Trophoblast cell (in vitro differentiated cells and primary cell): ENCODE measurements around the gene DHX35.

Experiments
- DNase-seq, 2 donors: peaks; one replicate each; pipeline ENCODE4 v3.0.0-alpha.2; 2016
- H2AFZ ChIP-seq: 2 replicates; pipeline ENCODE4 v1.6.1; 2013; ENCODE audit warnings: low read length, moderate library complexity, mild to moderate bottlenecking; ENCODE audit not compliant: insufficient read depth, poor library complexity
- H2AK5ac ChIP-seq: 2 replicates; pipeline ENCODE4 v1.6.1; 2013; ENCODE audit warnings: mild to moderate bottlenecking, low read length
- H2BK120ac ChIP-seq: 2 replicates; pipeline ENCODE4 v1.6.1; 2013; ENCODE audit warnings: low read length, mild to moderate bottlenecking, moderate library complexity; ENCODE audit not compliant: insufficient read depth, poor library complexity
- H2BK12ac ChIP-seq: 2 replicates; pipeline ENCODE4 v1.6.1; 2013; ENCODE audit warnings: mild to moderate bottlenecking, low read length, moderate library complexity
- H2BK5ac ChIP-seq: 2 replicates; pipeline ENCODE4 v1.6.1; 2013; ENCODE audit warnings: low read length, low read depth, moderate library complexity, mild to moderate bottlenecking; ENCODE audit not compliant: poor library complexity
- H3K14ac ChIP-seq: 2 replicates; pipeline ENCODE4 v1.6.1; 2013; ENCODE audit warnings: mild to moderate bottlenecking, low read length
- H3K18ac ChIP-seq: 2 replicates; pipeline ENCODE4 v1.6.1; 2013; ENCODE audit warnings: mild to moderate bottlenecking, low read length
- H3K23ac ChIP-seq: 2 replicates; pipeline ENCODE4 v1.6.1; 2013; ENCODE audit warnings: low read length
- H3K27ac ChIP-seq: 2 replicates; pipeline ENCODE4 v1.5.1; 2013; ENCODE audit warnings: low read depth, mild to moderate bottlenecking, inconsistent platforms, low read length, moderate library complexity
- H3K27me3 ChIP-seq: 2 replicates; pipeline ENCODE4 v1.6.1; 2013; ENCODE audit warnings: inconsistent platforms, mild to moderate bottlenecking, low read length, moderate library complexity; ENCODE audit not compliant: insufficient read depth
- H3K36me3 ChIP-seq, 2 experiments: 1 replicate in 1 of 2; 2 replicates in 1 of 2; pipeline ENCODE4 v1.6.1; 2013; ENCODE audit warnings: low read length in 2 of 2, mild to moderate bottlenecking in 2 of 2, moderate library complexity in 1 of 2; ENCODE audit not compliant: insufficient read depth in 2 of 2, control insufficient read depth in 1 of 2
- H3K4ac ChIP-seq: 2 replicates; pipeline ENCODE4 v1.6.1; 2013; ENCODE audit warnings: low read depth, mild to moderate bottlenecking, low read length, moderate library complexity
- H3K4me1 ChIP-seq, 2 experiments: 1 replicate in 1 of 2; 2 replicates in 1 of 2; pipeline ENCODE4 v1.6.1; 2013; ENCODE audit warnings: low read length in 2 of 2, mild to moderate bottlenecking in 2 of 2, moderate library complexity in 1 of 2; ENCODE audit not compliant: insufficient read depth in 2 of 2, control insufficient read depth in 1 of 2
- H3K4me2 ChIP-seq: 2 replicates; pipeline ENCODE4 v1.6.1; 2013; ENCODE audit warnings: inconsistent platforms, mild to moderate bottlenecking, low read length, moderate library complexity
- H3K4me3 ChIP-seq: 2 replicates; pipeline ENCODE4 v1.5.1; 2013; ENCODE audit warnings: mild to moderate bottlenecking, low read depth, low read length, inconsistent platforms
- H3K79me1 ChIP-seq: one replicate; pipeline ENCODE4 v1.6.1; 2013; ENCODE audit warnings: low read length
- H3K79me2 ChIP-seq: 2 replicates; pipeline ENCODE4 v1.6.1; 2013; ENCODE audit warnings: low read length, mild to moderate bottlenecking; ENCODE audit not compliant: control insufficient read depth, insufficient read depth, poor library complexity
- H3K9ac ChIP-seq: 2 replicates; pipeline ENCODE4 v1.6.1; 2013; ENCODE audit warnings: mild to moderate bottlenecking, low read length
- H3K9me3 ChIP-seq: 2 replicates; pipeline ENCODE4 v1.6.1; 2013; ENCODE audit warnings: low read depth, mild to moderate bottlenecking, control low read depth, inconsistent platforms, low read length; ENCODE audit not compliant: insufficient read depth
- H4K12ac ChIP-seq: 2 replicates; pipeline ENCODE4 v1.6.1; 2013; ENCODE audit warnings: low read depth, mild to moderate bottlenecking, low read length, moderate library complexity
- H4K8ac ChIP-seq: 2 replicates; pipeline ENCODE4 v1.6.1; 2013; ENCODE audit warnings: low read depth, mild to moderate bottlenecking, low read length, moderate library complexity
- H4K91ac ChIP-seq: one replicate; pipeline ENCODE4 v1.6.1; 2013; ENCODE audit warnings: low read depth, mild to moderate bottlenecking, low read length, moderate library complexity
- WGBS: extraction: QIAGEN DNeasy Blood & Tissue Kit; methylation state at CpG from one replicate; pipeline ENCODE4 v1.1.7; 2013; ENCODE audit warnings: missing lambda C conversion rate; ENCODE audit not compliant: insufficient read length, insufficient coverage; ENCODE audit errors: extremely low coverage; 5-methylcytosine and 5-hydroxymethylcytosine counted together

The DHX35 gene

DNA sequence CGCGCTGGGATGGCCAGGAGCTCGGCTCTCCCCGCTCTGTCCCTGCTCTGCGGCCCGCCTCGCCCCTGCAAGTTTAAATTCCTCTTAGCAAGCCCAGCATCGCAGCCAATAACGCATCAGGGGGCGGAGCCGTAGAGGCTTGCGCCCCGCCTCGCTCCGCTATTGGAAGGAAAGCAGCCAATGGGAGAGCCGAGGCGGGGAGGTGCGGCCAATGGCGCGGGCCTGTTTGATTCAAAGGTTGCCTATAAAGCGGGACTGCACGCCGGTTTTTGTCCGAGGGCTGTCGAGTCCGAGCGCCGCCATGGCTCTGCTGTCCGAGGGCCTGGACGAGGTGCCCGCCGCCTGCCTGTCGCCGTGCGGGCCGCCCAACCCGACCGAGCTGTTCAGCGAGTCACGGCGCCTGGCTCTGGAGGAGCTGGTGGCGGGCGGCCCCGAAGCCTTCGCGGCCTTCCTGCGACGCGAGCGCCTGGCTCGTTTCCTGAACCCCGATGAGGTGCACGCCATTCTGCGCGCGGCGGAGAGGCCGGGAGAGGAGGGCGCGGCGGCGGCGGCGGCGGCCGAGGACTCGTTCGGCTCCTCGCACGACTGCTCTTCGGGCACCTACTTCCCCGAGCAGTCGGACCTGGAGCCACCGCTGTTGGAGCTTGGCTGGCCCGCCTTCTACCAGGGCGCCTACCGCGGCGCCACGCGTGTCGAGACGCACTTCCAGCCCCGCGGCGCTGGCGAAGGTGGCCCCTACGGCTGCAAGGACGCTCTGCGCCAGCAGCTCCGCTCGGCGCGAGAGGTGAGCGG is 35.8 kb upstream of the DHX35 start, which contains the start of gene FAM83D:
TSS of gene FAM83D (plus strand) at position 276 of the 792 bp plus-strand sequence. CDS start at position 302, 26 bp downstream.
- Histone ChIP-seq H2BK12ac (no peak within 1 kb of the TSS), H3K14ac (peak within 1 kb of the TSS; percentile 52), H2BK5ac (peak within 1 kb of the TSS; percentile 2), H2AFZ (peak within 1 kb of the TSS; percentile 58), H3K4me1 (peaks cover 7 to 17% of the 10 kb centered on the region in 2 experiments), H3K23ac (no peak within 1 kb of the TSS), H3K9ac (peak within 1 kb of the TSS; percentile 90), H3K27me3 (no peaks in the 10 kb centered on the region), H3K27ac (no peak within 1 kb of the TSS), H3K18ac (peak within 1 kb of the TSS; percentile 92), H4K91ac (peak within 1 kb of the TSS; percentile 76), H3K36me3 (peaks cover 0 to 3% of the 10 kb centered on the region in 2 experiments), H2AK5ac (no peak within 1 kb of the TSS), H2BK120ac (peak within 1 kb of the TSS; percentile 8), H3K4me3 (peak within 1 kb of the TSS; percentile 95), H4K8ac (peak within 1 kb of the TSS; percentile 55), H3K9me3 (no peaks in the 10 kb centered on the region), H3K79me1 (peaks cover 6% of the 10 kb centered on the region), H3K4ac (peak within 1 kb of the TSS; percentile 96), H3K79me2 (peaks cover 16% of the 10 kb centered on the region), H3K4me2 (peak within 1 kb of the TSS; percentile 99), H4K12ac (peak within 1 kb of the TSS; percentile 2)
- DNase-seq = peak; percentile 95 to 98
- no CpG with 5 or more reads among the region's 95 CpGs for WGBS

DNA sequence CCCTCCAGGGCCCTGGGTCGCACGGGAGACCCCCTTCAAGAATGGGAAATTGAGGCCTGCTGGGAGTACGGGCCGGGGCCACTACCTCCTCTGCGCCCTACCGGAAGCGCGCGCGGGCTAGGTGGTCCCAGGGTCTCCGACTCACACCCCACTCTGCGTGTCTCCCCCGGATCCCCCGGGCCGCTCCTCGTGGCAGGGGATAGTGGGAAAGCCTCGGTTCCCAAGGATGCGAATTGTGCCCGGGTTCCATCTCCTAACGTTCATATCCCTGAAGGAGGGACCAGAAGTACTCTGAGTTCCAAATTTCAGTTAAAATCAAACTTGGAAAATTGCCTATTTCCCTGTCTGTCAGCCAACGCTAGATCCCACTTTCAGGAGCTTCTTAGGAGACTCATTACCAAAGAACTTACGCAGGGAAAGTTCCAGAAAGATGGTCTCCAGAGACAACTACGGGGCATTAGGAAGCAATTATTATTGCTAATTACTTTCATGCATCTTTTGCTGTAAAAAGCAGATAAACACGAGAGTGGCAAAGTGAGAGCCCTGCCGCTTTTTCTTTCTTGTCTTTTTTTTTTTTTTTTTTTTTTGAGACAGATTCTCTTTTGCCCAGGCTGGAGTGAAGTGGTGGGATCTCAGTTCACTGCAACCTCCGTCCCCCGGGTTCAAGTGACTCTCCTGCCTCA is 35.1 kb upstream of the DHX35 start:
- Histone ChIP-seq H3K4me1 (peaks cover 7 to 17% of the 10 kb centered on the region in 2 experiments), H2AK5ac (no peak overlapping the region), H3K18ac (peak overlapping the region; percentile 92), H3K9ac (peak overlapping the region; percentile 90), H3K9me3 (no peaks in the 10 kb centered on the region), H3K4me3 (peak overlapping the region; percentile 95), H2BK5ac (peak overlapping the region; percentile 2), H2BK12ac (no peak overlapping the region), H4K12ac (peak overlapping the region; percentile 2), H3K79me1 (peaks cover 6% of the 10 kb centered on the region), H2AFZ (peak overlapping the region; percentile 58), H3K4ac (peak overlapping the region; percentile 96), H3K4me2 (peak overlapping the region; percentile 99), H3K14ac (peak overlapping the region; percentile 52), H4K91ac (peak overlapping the region; percentile 76), H3K79me2 (peaks cover 16% of the 10 kb centered on the region), H3K27me3 (no peaks in the 10 kb centered on the region), H3K36me3 (peaks cover 0 to 3% of the 10 kb centered on the region in 2 experiments), H3K27ac (no peak overlapping the region), H3K23ac (no peak overlapping the region), H2BK120ac (peak overlapping the region; percentile 8), H4K8ac (peak overlapping the region; percentile 55)
- DNase-seq = no peak
- no CpG with 5 or more reads among the region's 27 CpGs for WGBS

DNA sequence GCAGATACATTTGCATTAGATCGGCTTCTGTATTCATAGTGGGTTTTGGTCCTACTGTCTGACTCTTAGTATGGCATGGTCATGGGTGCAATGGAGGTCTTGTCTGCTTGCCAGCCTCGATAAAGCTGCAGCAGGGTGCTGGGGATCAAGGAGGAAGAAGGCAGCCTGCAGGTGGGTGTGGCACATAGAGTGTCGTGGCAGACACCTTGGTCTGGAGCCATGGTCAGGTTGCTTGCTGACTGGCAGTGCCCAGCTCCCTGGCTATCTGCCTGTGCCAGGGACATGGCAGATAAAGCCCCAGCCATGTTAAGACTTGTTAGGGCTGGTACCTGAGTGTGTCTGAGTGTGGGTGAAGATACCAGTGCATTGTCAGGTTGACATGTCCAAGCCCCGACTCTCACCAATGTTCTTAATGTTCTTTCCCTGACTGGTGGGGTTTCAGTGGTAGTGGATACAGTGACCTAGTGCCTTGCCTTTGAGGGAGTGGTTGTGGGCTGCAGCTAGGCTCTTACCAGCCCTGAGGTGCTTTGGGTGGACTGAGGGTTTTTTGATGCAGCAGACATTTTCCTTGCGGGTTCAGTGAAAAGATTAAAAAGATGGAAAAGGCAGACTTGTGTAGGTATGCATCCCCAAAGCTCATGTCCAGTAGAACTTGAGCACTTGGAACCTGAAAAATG is 34.1 kb upstream of the DHX35 start:
- Histone ChIP-seq H3K79me1 (peaks cover 6% of the 10 kb centered on the region), H3K9me3 (no peaks in the 10 kb centered on the region), H3K18ac (no peak overlapping the region), H3K4me2 (peak overlapping the region; percentile 41), H2AK5ac (no peak overlapping the region), H4K91ac (no peak overlapping the region), H2AFZ (no peak overlapping the region), H4K8ac (no peak overlapping the region), H2BK5ac (no peak overlapping the region), H3K9ac (no peak overlapping the region), H3K23ac (peak overlapping the region; percentile 31), H3K4ac (peak overlapping the region; percentile 66), H4K12ac (no peak overlapping the region), H3K36me3 (peaks cover 0 to 3% of the 10 kb centered on the region in 2 experiments), H3K14ac (no peak overlapping the region), H3K4me1 (peaks cover 11 to 22% of the 10 kb centered on the region in 2 experiments), H2BK120ac (no peak overlapping the region), H3K27me3 (no peaks in the 10 kb centered on the region), H3K4me3 (peak overlapping the region; percentile 25), H2BK12ac (no peak overlapping the region), H3K27ac (no peak overlapping the region), H3K79me2 (peaks cover 19% of the 10 kb centered on the region)
- WGBS = no CpG with 5 or more reads among the region's 5 CpGs
- no peak for DNase-seq

DNA sequence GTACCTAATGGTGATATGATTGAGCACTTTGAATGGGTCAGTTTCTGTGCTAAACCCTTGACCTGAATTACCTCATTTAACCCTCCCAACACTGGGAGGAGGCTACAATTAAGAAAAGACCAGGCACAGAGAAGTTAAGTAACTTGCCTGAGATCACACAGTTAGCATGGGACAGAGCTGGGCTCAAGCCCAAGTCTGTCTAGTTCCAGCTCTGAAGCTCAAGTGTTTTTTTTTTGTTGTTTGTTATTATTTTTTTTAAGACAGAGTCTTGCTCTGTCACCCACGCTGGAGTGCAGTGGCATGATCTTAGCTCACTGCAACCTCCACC is 31.9 kb upstream of the DHX35 start:
- Histone ChIP-seq H2BK5ac (no peak overlapping the region), H2BK120ac (no peak overlapping the region), H3K4me3 (no peak overlapping the region), H3K4me2 (no peak overlapping the region), H3K14ac (no peak overlapping the region), H2AK5ac (no peak overlapping the region), H3K9ac (no peak overlapping the region), H3K27me3 (no peaks in the 10 kb centered on the region), H4K8ac (no peak overlapping the region), H3K79me2 (peaks cover 19% of the 10 kb centered on the region), H4K12ac (no peak overlapping the region), H4K91ac (no peak overlapping the region), H3K9me3 (no peaks in the 10 kb centered on the region), H3K4ac (no peak overlapping the region), H3K27ac (no peak overlapping the region), H3K23ac (no peak overlapping the region), H3K79me1 (peaks cover 8% of the 10 kb centered on the region), H3K18ac (no peak overlapping the region), H2AFZ (no peak overlapping the region), H3K4me1 (peaks cover 11 to 23% of the 10 kb centered on the region in 2 experiments), H2BK12ac (no peak overlapping the region), H3K36me3 (peaks cover 0 to 3% of the 10 kb centered on the region in 2 experiments)
- DNase-seq = no peak
- no CpG with 5 or more reads among the region's 1 CpG for WGBS
